ENCODE results near the gene CEP85L. TPM values are rescaled to one million over a fixed set of nuclear protein-coding genes. Genes with fewer than 3 reads are reported as not detected.

CEP85L gene
- total RNA-seq, 2 experiments from 2014 or later, result 48.9 to 53.1 TPM

GRCh38 chr6:118650582-118651281, 659 bp downstream of the CEP85L start:
- Mint-ChIP-seq H3K9me3 (no peaks in the 10 kb centered on the region), H3K4me1 (peaks cover 29% of the 10 kb centered on the region), H3K27me3 (no peaks in the 10 kb centered on the region), H3K36me3 (peaks cover 20% of the 10 kb centered on the region), H3K27ac (peak overlapping the region; percentile 86), H3K4me3 (peak overlapping the region; percentile 85)
- ATAC-seq (ENCODE audit: low read depth), result peak; percentile 38
- DNase-seq, result peak; percentile 74
- POLR2A ChIA-PET, result interaction anchor here (0.6 to 2.0 kb wide), 17 partner anchors 9 to 321 kb away, joined by 3 to 30 read pairs (median 3); no protein-coding TSS in a partner anchor

DNA sequence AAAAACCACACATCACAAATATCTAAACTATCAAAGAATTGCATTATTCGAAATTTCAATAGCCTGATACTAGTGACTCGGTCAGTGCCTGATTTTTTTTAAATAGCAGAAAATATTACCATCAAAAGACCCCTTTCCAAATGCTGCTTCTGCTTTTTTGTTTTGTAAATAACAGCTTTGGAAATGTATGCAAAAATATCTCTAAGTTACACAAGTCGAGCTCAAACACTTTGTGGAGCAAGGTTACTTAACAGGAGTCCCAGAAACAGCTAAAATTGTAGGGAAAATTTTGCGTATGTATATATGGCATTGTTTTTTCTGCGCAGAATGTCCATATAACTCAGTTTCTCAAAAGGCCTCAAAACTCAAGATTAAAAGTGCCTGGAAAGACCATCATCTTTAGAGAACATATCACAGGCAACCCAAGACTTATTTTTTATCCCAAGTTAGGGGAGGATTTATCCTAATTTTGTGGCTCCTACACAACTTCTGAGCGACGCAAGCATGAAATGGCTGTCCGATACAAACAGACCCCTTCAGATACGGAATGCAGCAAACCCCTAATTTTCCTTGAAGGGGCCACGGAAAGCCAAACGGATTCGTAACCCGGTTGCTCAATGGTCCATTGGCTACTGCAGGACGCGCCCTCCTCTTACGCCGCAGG, 1.3 kb downstream of the CEP85L start:
- H3K4me3 Mint-ChIP-seq, result peak overlapping the region; percentile 85
- peaks cover 27% of the 10 kb centered on the region for H3K4me1 Mint-ChIP-seq
- ATAC-seq (ENCODE audit: low read depth) (no peak), DNase-seq (no peak)
- H3K27ac Mint-ChIP-seq, result peak overlapping the region; percentile 86
- H3K27me3 Mint-ChIP-seq, result no peaks in the 10 kb centered on the region
- H3K36me3 Mint-ChIP-seq, result peaks cover 19% of the 10 kb centered on the region
- POLR2A ChIA-PET, result interaction anchor here (0.9 to 2.0 kb wide), 8 partner anchors 10 to 243 kb away, joined by 3 to 30 read pairs (median 4); no protein-coding TSS in a partner anchor
- H3K9me3 Mint-ChIP-seq, result no peaks in the 10 kb centered on the region

- Mint-ChIP-seq H3K9me3 (no peaks in the 10 kb centered on the region), H3K27ac (no peak overlapping the region), H3K4me3 (peak overlapping the region; percentile 85), H3K27me3 (no peaks in the 10 kb centered on the region), H3K4me1 (peaks cover 31% of the 10 kb centered on the region), H3K36me3 (peaks cover 22% of the 10 kb centered on the region)
- DNase-seq, result no peak
- no peak for ATAC-seq (ENCODE audit: low read depth)
- POLR2A ChIA-PET, result interaction anchor here (1.1 kb wide), 1 partner anchor 120 kb away, joined by 3 read pairs; no protein-coding TSS in a partner anchor
Observed at GRCh38 chr6:118648866-118649554, 2.4 kb downstream of the CEP85L start.

DNA sequence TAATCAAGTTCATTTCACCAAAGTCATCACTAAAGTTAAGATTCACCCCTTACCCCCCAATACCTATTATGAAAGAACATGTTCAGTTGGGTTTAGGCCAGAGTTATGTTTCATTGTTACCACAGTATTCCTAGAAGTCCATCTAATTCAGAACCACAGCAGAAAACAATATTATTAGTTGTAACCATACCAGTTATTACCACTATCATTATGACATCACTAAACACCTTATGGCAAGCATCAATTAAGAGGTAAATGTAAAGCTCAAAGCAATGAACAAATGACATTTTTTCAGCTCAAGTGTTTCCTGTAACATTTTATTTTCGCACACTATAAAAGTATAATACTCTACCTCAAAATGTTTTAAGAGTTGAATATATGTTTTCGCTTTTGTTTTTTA, 4.4 kb downstream of the CEP85L start:
- ATAC-seq (ENCODE audit: low read depth) (no peak), DNase-seq (no peak)
- Mint-ChIP-seq H3K36me3 (peaks cover 18% of the 10 kb centered on the region), H3K27me3 (no peaks in the 10 kb centered on the region), H3K4me1 (peaks cover 28% of the 10 kb centered on the region), H3K27ac (no peak overlapping the region), H3K9me3 (no peaks in the 10 kb centered on the region), H3K4me3 (no peak overlapping the region)
- POLR2A ChIA-PET, result interaction anchor here (0.7 kb wide), 1 partner anchor 14 kb away, joined by 3 read pairs; no protein-coding TSS in a partner anchor

DNA sequence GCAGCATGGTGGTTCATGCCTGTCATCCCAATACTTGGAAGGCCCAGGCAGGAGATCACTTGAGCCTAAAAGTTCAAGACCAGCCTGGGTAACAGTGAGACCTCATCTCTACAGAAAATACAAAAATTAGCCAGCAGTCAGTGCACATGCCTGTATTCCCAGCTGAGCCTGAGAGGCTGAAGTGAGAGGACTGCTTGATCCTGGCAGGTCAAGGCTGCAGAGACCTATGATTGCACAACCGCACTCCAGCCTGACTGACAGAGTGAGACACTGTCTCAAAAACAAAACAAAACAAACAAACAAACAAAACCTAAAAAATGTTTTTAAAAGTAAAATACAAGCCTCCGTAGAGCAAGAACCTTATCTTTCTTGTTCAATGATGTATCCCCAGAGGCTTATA, 6.0 kb downstream of the CEP85L start:
- POLR2A ChIA-PET, result no interaction called here
- Mint-ChIP-seq H3K27me3 (no peaks in the 10 kb centered on the region), H3K4me1 (peaks cover 29% of the 10 kb centered on the region), H3K27ac (no peak overlapping the region), H3K4me3 (no peak overlapping the region), H3K9me3 (no peaks in the 10 kb centered on the region), H3K36me3 (peaks cover 18% of the 10 kb centered on the region)
- DNase-seq (no peak), ATAC-seq (ENCODE audit: low read depth) (no peak)

DNA sequence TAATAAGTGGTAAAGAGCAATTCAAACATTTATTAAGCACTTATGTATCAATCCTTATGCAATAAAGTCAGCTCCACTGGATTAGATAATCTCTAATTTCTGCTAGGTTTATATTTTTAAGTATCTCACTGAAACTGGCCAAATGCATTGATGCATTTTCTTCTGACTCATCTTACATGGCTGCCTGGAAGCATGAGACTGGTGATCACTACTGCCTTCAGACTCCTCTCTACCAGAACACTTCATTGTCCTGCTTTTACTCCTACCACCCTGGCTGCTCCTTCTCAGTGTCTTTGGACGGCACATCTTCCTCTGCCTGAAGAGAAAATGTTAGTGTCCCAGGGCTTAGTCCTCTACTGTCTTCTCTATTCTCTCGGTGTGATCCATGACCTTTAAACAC, 7.4 kb downstream of the CEP85L start:
- no peak overlapping the region for H3K4me3 Mint-ChIP-seq

GRCh38 chr6:118641042-118641441, 10.3 kb downstream of the CEP85L start:
- POLR2A ChIA-PET, result no interaction called here
- Mint-ChIP-seq H3K36me3 (peaks cover 26% of the 10 kb centered on the region), H3K27me3 (no peaks in the 10 kb centered on the region), H3K4me3 (no peak overlapping the region), H3K9me3 (no peaks in the 10 kb centered on the region), H3K4me1 (peaks cover 28% of the 10 kb centered on the region), H3K27ac (no peak overlapping the region)
- DNase-seq (no peak), ATAC-seq (ENCODE audit: low read depth) (no peak)

More for the DNA sequence above, 7.4 kb downstream of the CEP85L start:
- H3K36me3 Mint-ChIP-seq, result peaks cover 16% of the 10 kb centered on the region
- peaks cover 27% of the 10 kb centered on the region for H3K4me1 Mint-ChIP-seq
- no peak for DNase-seq
- POLR2A ChIA-PET, result no interaction called here
- no peaks in the 10 kb centered on the region for H3K27me3 Mint-ChIP-seq
- no peaks in the 10 kb centered on the region for H3K9me3 Mint-ChIP-seq
- H3K27ac Mint-ChIP-seq, result no peak overlapping the region
- no peak for ATAC-seq (ENCODE audit: low read depth)

- ATAC-seq (ENCODE audit: low read depth), result peak; percentile 77
- Mint-ChIP-seq H3K4me1 (peaks cover 24% of the 10 kb centered on the region), H3K4me3 (peak overlapping the region; percentile 6), H3K9me3 (peaks cover 1% of the 10 kb centered on the region), H3K36me3 (peaks cover 21% of the 10 kb centered on the region), H3K27ac (peak overlapping the region; percentile 15), H3K27me3 (no peaks in the 10 kb centered on the region)
- POLR2A ChIA-PET, result no interaction called here
- no peak for DNase-seq
Observed at GRCh38 chr6:118639054-118639964, 12.1 kb downstream of the CEP85L start.

DNA sequence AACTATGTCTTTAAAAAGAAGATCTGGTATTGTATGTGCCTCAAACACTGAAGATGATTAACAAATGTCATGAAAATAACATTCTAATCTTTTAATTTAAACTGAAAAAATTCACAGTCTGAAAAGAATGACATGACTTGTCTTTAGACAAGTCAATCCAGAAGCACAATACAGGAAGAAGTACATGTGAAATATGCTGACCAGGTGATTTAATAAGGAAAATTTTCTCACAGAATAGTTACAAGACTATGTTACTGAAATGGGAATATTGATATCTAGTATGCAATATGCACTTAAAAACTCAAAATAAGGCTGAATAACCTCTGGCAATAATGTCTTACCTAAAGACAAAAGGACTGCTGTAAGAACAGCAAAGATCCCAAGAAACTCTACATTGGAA, 13.1 kb downstream of the CEP85L start:
- Mint-ChIP-seq H3K27me3 (no peaks in the 10 kb centered on the region), H3K4me1 (peaks cover 22% of the 10 kb centered on the region), H3K36me3 (peaks cover 23% of the 10 kb centered on the region), H3K9me3 (peaks cover 1% of the 10 kb centered on the region), H3K4me3 (no peak overlapping the region), H3K27ac (no peak overlapping the region)
- POLR2A ChIA-PET, result no interaction called here
- DNase-seq, result no peak
- no peak for ATAC-seq (ENCODE audit: low read depth)

DNA sequence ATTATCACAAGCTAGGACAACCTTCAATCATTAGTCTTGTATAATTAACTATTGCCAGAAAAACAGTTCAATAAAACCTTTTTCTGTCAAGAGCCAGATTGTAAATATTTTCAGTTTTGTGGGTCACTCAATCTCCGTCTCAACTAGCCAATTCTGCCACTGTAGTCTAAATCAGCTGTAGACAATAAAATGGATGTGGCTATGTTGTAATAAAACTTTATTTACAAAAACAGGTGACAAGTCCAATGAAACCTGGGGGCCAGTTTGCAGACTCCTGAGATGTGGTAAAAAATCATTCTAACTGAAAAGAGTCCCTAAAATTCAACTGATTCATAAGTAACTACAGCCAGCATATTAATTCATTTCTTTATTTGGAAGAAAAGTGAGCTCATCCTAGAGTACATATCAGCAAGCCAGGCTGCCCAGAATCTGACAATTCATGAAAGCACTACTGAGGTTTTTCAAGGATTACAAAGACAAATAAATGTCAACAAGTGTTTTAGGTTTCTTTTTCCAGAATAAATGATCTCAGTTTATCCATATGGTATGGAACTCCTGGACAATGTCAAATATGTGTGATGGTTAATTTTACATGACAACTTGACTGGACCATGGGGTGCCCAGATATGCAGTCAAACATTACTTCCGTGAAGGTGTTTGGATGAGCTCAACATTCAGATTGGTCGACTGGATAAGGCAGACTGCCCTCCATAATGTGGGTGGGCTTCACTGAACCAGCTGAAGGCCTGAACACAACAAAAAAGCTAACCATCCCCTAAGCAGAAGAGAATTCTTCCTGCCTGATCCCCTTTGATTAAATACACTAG, 15.3 kb downstream of the CEP85L start:
- ATAC-seq (ENCODE audit: low read depth) (no peak), DNase-seq (no peak)
- Mint-ChIP-seq H3K27me3 (no peaks in the 10 kb centered on the region), H3K9me3 (peaks cover 1% of the 10 kb centered on the region), H3K4me3 (no peak overlapping the region), H3K36me3 (peaks cover 37% of the 10 kb centered on the region), H3K27ac (no peak overlapping the region), H3K4me1 (peaks cover 28% of the 10 kb centered on the region)
- POLR2A ChIA-PET, result no interaction called here

- POLR2A ChIA-PET, result no interaction called here
- H3K4me1 Mint-ChIP-seq, result peaks cover 23% of the 10 kb centered on the region
- no peak for DNase-seq
Observed at GRCh38 chr6:118632359-118632758, 19.0 kb downstream of the CEP85L start.

DNA sequence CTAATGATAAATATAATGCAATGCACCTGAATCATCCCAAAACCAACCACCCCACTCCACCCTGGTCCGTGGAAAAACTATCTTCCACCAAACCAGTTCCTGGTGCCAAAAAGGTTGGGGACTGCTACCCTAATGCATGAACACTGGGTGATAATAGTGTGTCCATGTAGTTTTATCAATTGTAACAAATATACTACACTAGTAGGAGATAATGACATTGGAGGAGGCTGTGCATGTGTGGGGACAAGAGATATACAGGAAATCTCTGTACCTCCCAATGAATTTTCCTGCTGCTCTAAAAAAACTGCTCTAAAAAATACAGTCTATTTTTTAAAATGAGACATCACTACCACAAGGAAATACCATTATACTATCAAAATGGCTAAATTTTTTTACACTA, 20.5 kb downstream of the CEP85L start:
- DNase-seq, result no peak
- Mint-ChIP-seq H3K27ac (no peak overlapping the region), H3K27me3 (no peaks in the 10 kb centered on the region), H3K4me1 (peaks cover 23% of the 10 kb centered on the region), H3K4me3 (no peak overlapping the region), H3K9me3 (peaks cover 15% of the 10 kb centered on the region), H3K36me3 (peaks cover 67% of the 10 kb centered on the region)
- ATAC-seq (ENCODE audit: low read depth), result no peak
- POLR2A ChIA-PET, result no interaction called here

More at GRCh38 chr6:118632359-118632758, 19.0 kb downstream of the CEP85L start:
- no peaks in the 10 kb centered on the region for H3K27me3 Mint-ChIP-seq
- no peak overlapping the region for H3K4me3 Mint-ChIP-seq
- ATAC-seq (ENCODE audit: low read depth), result no peak
- no peak overlapping the region for H3K27ac Mint-ChIP-seq
- peaks cover 65% of the 10 kb centered on the region for H3K36me3 Mint-ChIP-seq
- H3K9me3 Mint-ChIP-seq, result peaks cover 9% of the 10 kb centered on the region

Data from activated naive CD8-positive, alpha-beta T cell treated with anti-CD3 and anti-CD28 coated beads, Interleukin-2, amount 10 ng/mL, durations not matched to agents 7 days and 5 days (primary cell).